Measurements from ENCODE around the gene TRPT1.

TRPT1 gene

GRCh38 chr11:64206457-64207255 lies 19.3 kb downstream of the TRPT1 start, which contains the start of gene FERMT3:
FERMT3 (plus strand) TSS chr11:64206721; CDS start chr11:64207365, 644 bp downstream.
- DNase-seq = no peak

GRCh38 chr11:64204464-64204989 lies 21.5 kb downstream of the TRPT1 start:
- DNase-seq = peak; percentile 18

DNA sequence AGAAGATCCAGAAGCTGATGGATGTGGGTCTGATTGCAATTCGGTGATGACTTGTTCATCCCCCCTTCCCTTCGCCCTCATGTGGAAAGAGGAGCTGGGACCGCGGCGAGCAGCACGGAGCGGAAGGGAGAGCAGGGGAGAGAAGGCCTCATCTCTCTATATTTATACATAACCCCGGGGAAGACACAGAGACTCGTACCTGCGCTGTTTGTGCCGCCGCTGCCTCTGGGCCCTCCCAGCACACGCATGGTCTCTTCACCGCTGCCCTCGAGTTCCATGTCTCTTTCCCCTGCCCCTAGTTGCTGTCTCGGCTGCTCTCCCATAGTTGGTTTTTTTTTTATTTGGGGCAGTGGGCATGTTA lies 21.9 kb downstream of the TRPT1 start:
- DNase-seq = no peak

- no peak for DNase-seq
Measured at GRCh38 chr11:64203421-64204079, 22.4 kb downstream of the TRPT1 start.

DNA sequence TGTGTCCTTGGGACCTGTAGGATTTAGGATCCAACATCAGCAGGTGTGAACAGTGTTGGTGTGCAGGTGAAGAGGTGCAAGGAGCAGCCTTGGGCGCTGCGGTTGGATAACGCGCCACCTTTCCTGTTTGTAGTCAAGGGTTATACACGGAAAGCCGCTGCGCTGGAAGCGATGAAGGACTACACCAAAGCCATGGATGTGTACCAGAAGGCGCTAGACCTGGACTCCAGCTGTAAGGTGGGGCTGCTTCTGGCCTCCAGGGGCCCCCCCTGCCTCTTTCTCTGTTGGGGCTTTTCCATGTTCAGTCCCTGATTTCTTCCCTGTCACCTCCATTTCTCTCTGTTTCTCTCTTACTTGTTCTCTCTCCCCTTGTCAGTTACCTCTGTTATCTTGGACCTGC lies 23.0 kb downstream of the TRPT1 start:
- no peak for DNase-seq

DNA sequence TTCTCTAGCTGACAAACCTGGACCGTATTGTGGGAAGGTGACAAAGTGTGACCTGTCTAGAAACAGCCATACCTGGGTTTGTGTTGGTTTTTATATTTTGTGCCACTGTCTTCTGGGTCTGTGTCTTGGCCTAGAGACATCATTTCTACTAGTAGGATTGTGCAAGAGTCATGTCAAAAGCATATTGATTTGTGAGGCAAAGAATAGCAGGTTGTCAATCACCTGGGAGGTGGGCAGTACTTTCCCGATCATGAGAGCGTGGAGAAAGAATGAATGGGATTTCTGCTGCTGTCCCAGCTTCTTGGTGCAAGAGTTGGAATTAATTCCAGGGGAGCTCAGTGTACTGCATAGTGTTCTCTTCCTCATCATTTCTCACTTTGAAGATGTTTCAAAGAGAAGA lies 24.4 kb downstream of the TRPT1 start:
- DNase-seq = no peak

DNA sequence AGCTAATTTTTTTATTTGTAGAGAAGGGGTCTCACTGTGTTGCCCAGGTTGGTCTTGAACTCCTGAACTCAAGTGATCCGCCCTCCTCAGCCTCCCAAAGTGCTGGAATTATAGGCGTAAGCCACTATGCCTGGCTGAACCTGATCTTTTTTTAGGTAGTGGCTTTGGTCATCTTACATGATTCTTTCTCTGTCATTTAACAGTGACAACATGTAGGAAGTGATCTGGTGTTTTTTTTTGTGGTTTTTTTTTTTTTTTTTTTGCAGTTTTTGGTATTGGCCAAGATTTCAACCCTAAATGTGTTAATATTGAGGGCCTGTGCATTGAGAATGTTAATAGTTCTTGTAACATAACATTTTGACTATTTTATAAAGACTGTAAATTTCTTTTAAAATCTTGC lies 27.5 kb downstream of the TRPT1 start:
- no peak for DNase-seq

GRCh38 chr11:64196626-64197025 lies 29.4 kb downstream of the TRPT1 start:
- DNase-seq = no peak

GRCh38 chr11:64192434-64192833 lies 33.6 kb downstream of the TRPT1 start:
- no peak for DNase-seq

- no peak for DNase-seq
Measured at GRCh38 chr11:64186492-64187165, 39.4 kb downstream of the TRPT1 start.

DNA sequence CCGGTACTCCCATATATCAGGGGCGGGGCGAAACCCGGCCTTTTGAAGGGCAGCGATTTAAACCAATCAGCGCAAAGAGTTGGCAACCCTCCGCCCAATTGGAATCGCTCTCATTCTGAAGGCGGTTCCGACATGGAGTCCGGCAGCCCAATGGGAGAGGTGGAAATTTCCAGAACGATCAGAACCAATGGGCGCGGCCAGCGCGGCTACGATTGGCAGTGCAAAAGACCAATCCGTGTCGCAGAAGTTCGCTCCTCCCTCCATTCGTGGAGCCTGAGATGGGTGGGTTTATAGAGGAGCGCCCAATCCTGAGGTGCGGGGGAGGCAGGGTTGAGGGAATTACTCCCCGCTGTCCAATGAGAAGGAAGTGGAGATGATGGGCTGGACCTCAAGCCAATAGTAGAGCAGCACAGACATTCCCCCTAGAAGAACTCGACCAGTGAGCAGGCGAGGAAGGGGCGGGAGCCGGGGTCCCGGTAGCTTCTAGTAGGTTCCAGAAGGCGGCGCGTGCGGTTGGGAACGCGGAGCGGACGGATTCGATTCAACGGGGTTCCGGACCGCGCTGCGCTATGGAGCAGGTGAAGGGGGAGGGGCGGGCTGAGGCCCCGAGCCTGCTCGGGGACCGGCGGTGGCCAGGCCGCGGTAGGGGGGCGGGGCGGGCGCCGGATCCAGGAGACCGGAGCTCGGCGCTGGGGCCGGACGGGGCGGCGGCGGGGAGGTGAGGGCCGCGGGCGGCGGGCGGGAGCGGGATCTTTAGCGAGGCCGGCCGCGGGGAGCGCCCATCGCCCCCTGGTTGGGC lies 40.1 kb downstream of the TRPT1 start, which contains the start of gene STIP1:
Gene STIP1 (plus strand): TSS at position 479 of the 799 bp plus-strand sequence. CDS start 91 bp downstream, at position 570.
- peak; percentile 99 for DNase-seq

GRCh38 chr11:64185175-64185692 lies 40.8 kb downstream of the TRPT1 start:
- no peak for DNase-seq

DNA sequence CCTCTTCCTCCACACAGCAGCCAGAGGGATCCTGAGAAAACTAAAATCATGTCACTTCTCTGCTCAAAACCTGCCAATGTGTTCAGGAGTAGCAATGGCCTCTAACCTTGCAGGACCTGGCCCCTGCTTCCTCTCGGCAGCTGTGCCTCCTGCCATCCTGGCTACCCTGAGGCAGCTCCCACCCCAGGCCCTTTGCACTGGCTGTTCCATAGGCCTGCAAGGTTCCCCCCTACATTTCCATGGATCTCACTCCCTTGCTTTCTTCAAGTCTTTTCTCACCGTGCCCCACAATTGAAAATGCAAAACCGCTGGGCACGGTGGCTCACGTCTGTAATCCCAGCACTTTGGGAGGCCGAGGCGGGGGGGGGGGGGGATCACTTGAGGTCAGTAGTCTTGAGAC lies 42.1 kb downstream of the TRPT1 start:
- DNase-seq = no peak

GRCh38 chr11:64181506-64182411 lies 44.2 kb downstream of the TRPT1 start:
- peak; percentile 78 for DNase-seq

GRCh38 chr11:64180891-64181290 lies 45.1 kb downstream of the TRPT1 start:
- DNase-seq = no peak

DNA sequence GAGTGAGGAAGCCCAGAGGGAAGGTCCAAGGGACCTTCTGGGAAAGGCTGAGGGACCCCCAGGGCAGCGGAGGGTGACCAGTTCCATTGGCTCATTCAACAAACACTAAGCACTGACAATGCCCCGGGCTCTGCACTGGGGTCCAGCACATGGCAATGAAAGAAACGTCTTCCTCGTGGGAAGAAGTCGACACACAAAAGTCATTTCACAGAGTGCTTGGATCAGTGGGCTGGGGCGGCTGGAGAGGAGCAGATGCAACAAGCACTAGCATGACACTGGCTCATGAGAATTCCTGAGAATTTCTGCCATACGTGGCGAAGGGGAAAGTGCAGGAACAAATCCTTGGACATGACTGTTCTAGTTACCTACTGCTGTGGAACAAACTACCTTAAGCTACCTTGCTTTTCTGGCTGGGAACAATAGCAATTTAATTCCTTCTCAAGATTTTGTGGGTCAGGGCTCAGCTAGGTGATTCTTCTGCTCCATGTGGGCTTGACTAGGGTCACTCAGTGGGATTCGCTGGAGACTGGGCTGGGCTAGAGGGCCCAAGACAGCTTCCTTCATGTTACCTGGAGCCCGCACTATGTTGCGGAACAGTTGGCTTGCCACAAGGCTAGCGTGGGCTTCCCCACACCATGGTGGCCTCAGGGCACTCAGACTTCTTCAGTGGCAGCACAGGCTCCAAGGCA lies 46.9 kb downstream of the TRPT1 start:
- no peak for DNase-seq

GRCh38 chr11:64178203-64178602 lies 47.8 kb downstream of the TRPT1 start:
- no peak for DNase-seq

DNA sequence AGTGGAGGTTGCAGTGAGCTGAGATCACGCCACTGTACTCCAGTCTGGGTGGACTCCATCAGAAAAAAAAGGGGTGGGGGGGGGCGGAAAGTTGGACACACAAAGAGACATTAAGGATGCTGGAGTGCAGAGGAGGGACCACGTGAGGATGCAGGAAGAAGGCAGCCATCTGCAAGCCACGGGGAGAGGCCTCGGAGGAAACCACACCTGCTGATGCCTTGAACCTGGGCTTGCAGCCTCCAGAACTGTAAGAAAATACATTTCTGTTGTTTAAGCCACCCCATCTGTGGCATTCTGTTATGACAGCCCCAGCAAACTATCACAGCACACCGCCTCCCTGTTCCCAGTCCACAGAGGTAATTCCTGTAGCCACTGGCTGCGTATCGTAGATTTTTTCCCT lies 49.2 kb downstream of the TRPT1 start:
- no peak for DNase-seq
